HUES48 (cell line): ENCODE results near the gene FGD3.
"Not testable (repeated sequence)": the region's sequence is repeated elsewhere in the genome, so short reads cannot be mapped to it uniquely, and the experiment has no call there.

Experiments
- H3K27ac ChIP-seq: one replicate; pipeline ENCODE4 v1.7.0; 2013; ENCODE audit warnings: low read depth, low read length, inconsistent platforms
- H3K27me3 ChIP-seq: 2 replicates; pipeline ENCODE4 v1.6.1; 2013; ENCODE audit warnings: mild to moderate bottlenecking, low read length; ENCODE audit not compliant: control insufficient read depth, insufficient read depth
- H3K36me3 ChIP-seq: 2 replicates; pipeline ENCODE4 v1.6.1; 2013; ENCODE audit warnings: low read length; ENCODE audit not compliant: control insufficient read depth, insufficient read depth
- H3K4me1 ChIP-seq: 2 replicates; pipeline ENCODE4 v1.6.1; 2013; ENCODE audit warnings: mild to moderate bottlenecking, low read length; ENCODE audit not compliant: control insufficient read depth, insufficient read depth
- H3K4me3 ChIP-seq: 2 replicates; pipeline ENCODE4 v1.5.1; 2013; ENCODE audit warnings: mild to moderate bottlenecking, low read depth, low read length
- H3K9ac ChIP-seq: 2 replicates; pipeline ENCODE4 v1.6.1; 2013; ENCODE audit warnings: mild to moderate bottlenecking, low read depth, low read length, moderate library complexity
- H3K9me3 ChIP-seq: 2 replicates; pipeline ENCODE4 v1.6.1; 2013; ENCODE audit warnings: low read length; ENCODE audit not compliant: control insufficient read depth, insufficient read depth

The FGD3 gene

GRCh38 chr9:93012963-93013855, 65.9 kb downstream of the FGD3 start:
- Histone ChIP-seq H3K27me3 (no peaks in the 10 kb centered on the region), H3K9ac (no peak overlapping the region), H3K9me3 (no peaks in the 10 kb centered on the region)

GRCh38 chr9:93013856-93014582, 66.7 kb downstream of the FGD3 start:
- Histone ChIP-seq H3K27me3 (no peaks in the 10 kb centered on the region), H3K4me3 (no peak overlapping the region), H3K9me3 (no peaks in the 10 kb centered on the region), H3K4me1 (peaks cover 11% of the 10 kb centered on the region; the same call in 1 of the 2 replicates), H3K27ac (no peak overlapping the region), H3K9ac (no peak overlapping the region), H3K36me3 (no peaks in the 10 kb centered on the region)

More at GRCh38 chr9:93012963-93013855, 65.9 kb downstream of the FGD3 start:
- no peak overlapping the region for H3K27ac ChIP-seq
- H3K4me3 ChIP-seq, result no peak overlapping the region
- H3K36me3 ChIP-seq, result no peaks in the 10 kb centered on the region
- peaks cover 9% of the 10 kb centered on the region; the same call in 1 of the 2 replicates for H3K4me1 ChIP-seq

- peaks cover 11% of the 10 kb centered on the region; the same call in 1 of the 2 replicates for H3K4me1 ChIP-seq
- not testable (repeated sequence) for H3K36me3 ChIP-seq, H3K27me3 ChIP-seq, H3K9ac ChIP-seq, H3K9me3 ChIP-seq, H3K27ac ChIP-seq, H3K4me3 ChIP-seq
Measured at GRCh38 chr9:93015190-93015589, 67.9 kb downstream of the FGD3 start.

GRCh38 chr9:93017621-93018020, 70.3 kb downstream of the FGD3 start:
- Histone ChIP-seq H3K4me3 (no peak overlapping the region), H3K9ac (no peak overlapping the region), H3K27me3 (no peaks in the 10 kb centered on the region), H3K9me3 (no peaks in the 10 kb centered on the region), H3K27ac (no peak overlapping the region), H3K36me3 (no peaks in the 10 kb centered on the region), H3K4me1 (peaks cover 11% of the 10 kb centered on the region; the same call in 1 of the 2 replicates)

GRCh38 chr9:93020151-93020550, 72.8 kb downstream of the FGD3 start:
- no peak overlapping the region for H3K9ac ChIP-seq
- H3K27ac ChIP-seq, result no peak overlapping the region
- no peaks in the 10 kb centered on the region for H3K36me3 ChIP-seq
- no peak overlapping the region for H3K4me3 ChIP-seq
- H3K4me1 ChIP-seq, result 0 out of 2 replicates have a peak, but pooled peaks cover 7% of the 10 kb centered on the region
- no peaks in the 10 kb centered on the region for H3K27me3 ChIP-seq
- no peaks in the 10 kb centered on the region for H3K9me3 ChIP-seq

GRCh38 chr9:93020771-93021670, 73.7 kb downstream of the FGD3 start:
- Histone ChIP-seq H3K4me3 (no peak overlapping the region), H3K27ac (no peak overlapping the region), H3K4me1 (0 out of 2 replicates have a peak, but pooled peaks cover 7% of the 10 kb centered on the region), H3K9me3 (no peaks in the 10 kb centered on the region), H3K36me3 (no peaks in the 10 kb centered on the region), H3K9ac (no peak overlapping the region), H3K27me3 (no peaks in the 10 kb centered on the region)

GRCh38 chr9:93022066-93022465, 74.7 kb downstream of the FGD3 start:
- no peaks in the 10 kb centered on the region for H3K27me3 ChIP-seq
- H3K27ac ChIP-seq, result no peak overlapping the region
- 0 out of 2 replicates have a peak, but pooled peaks cover 7% of the 10 kb centered on the region for H3K4me1 ChIP-seq
- H3K9me3 ChIP-seq, result no peaks in the 10 kb centered on the region
- no peaks in the 10 kb centered on the region for H3K36me3 ChIP-seq
- no peak overlapping the region for H3K4me3 ChIP-seq
- H3K9ac ChIP-seq, result no peak overlapping the region

- Histone ChIP-seq H3K9me3 (no peaks in the 10 kb centered on the region), H3K27ac (no peak overlapping the region), H3K4me3 (no peak overlapping the region), H3K9ac (no peak overlapping the region), H3K27me3 (no peaks in the 10 kb centered on the region), H3K4me1 (0 out of 2 replicates have a peak, but pooled peaks cover 5% of the 10 kb centered on the region), H3K36me3 (no peaks in the 10 kb centered on the region)
Measured at GRCh38 chr9:93022721-93023520, 75.6 kb downstream of the FGD3 start.

GRCh38 chr9:93023521-93023815, 76.1 kb downstream of the FGD3 start:
- H3K4me1 ChIP-seq, result no peaks in the 10 kb centered on the region
- H3K27ac ChIP-seq, result no peak overlapping the region
- no peaks in the 10 kb centered on the region for H3K27me3 ChIP-seq
- H3K36me3 ChIP-seq, result no peaks in the 10 kb centered on the region
- H3K4me3 ChIP-seq, result no peak overlapping the region
- no peaks in the 10 kb centered on the region for H3K9me3 ChIP-seq
- no peak overlapping the region for H3K9ac ChIP-seq

GRCh38 chr9:93024646-93024910, 77.3 kb downstream of the FGD3 start:
- Histone ChIP-seq H3K4me1 (no peaks in the 10 kb centered on the region), H3K4me3 (no peak overlapping the region), H3K9me3 (no peaks in the 10 kb centered on the region), H3K27ac (no peak overlapping the region), H3K36me3 (no peaks in the 10 kb centered on the region), H3K27me3 (no peaks in the 10 kb centered on the region), H3K9ac (no peak overlapping the region)
